Measurements from ENCODE around the gene BAIAP2L2.

BAIAP2L2 gene

GRCh38 chr22:38036392-38037062 is 74.0 kb downstream of the BAIAP2L2 start:
- DNase-seq, result no peak

- DNase-seq, result no peak
Observed at GRCh38 chr22:38035530-38035885, 75.0 kb downstream of the BAIAP2L2 start.
